Activated CD4-positive, alpha-beta T cell treated with anti-CD3 and anti-CD28 coated beads, Interleukin-2, amount 50 U/mL, for 16 hours (primary cell): Measurements from ENCODE around the gene OMP.
A peak's percentile ranks its signal among the peaks of the same experiment; 100 is the strongest.

Experiments used
- DNase-seq: peaks from one replicate; pipeline ENCODE4 v3.0.0-alpha.2; 2020

OMP gene

DNA sequence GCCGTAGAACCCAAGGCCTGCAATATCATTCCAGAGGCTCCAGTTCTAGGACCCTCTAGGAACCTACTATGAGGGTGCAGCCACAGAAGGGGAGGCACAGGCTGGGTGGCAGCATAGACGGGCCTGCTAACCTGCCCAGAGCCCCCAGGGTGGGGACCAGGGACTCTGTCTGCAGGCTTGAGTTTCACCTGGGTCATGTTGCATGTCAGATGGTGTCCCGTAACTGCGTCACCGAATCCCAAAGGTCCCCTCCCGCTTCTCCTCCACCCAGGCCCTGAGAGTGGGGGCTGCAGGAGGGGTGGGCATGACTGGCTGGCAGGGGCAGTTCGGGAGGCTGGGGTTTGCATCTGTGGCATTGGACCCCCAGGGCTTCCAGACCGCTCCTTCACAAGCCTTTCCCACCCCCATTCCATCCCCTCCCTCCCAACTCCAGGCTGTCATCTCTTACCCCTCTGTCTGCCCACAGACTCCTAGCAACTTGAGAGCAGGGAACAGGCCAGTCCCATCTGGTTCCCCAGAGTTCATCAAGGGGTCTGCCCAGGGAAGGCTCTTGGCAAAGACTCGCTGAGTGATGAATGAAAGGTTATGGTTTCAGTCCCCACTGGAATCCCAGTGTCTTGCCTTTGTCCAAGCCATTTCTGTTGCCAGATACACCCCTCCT lies 41.7 kb downstream of the OMP start:
- no peak for DNase-seq

DNA sequence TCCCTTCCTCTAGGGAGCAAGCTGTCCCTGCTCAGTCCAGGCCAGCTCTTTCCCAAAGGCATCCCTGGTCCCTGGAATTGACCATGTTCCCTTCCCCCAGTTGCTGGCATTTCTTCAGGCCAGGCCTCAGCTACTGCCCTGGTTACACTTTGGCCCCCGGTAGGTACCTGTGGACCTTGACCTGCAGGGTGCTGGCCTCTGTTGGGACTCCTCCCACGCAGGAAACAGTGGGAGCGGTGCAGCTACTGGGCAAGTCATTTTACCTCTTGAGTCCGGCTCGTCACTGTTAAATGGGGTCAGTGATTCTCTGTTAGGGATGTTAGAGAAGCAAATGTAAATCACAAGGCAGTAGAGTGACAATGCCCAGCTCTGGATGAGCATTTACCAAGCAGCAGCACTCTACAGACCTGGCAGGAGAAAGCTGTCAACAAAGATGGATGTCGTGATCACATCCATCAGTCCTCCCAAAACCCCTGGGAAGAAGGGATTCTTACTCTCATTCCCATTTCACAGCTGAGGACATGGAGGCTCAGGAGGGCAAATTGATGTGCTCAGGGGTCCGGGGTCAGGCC lies 42.3 kb downstream of the OMP start:
- no peak for DNase-seq

DNA sequence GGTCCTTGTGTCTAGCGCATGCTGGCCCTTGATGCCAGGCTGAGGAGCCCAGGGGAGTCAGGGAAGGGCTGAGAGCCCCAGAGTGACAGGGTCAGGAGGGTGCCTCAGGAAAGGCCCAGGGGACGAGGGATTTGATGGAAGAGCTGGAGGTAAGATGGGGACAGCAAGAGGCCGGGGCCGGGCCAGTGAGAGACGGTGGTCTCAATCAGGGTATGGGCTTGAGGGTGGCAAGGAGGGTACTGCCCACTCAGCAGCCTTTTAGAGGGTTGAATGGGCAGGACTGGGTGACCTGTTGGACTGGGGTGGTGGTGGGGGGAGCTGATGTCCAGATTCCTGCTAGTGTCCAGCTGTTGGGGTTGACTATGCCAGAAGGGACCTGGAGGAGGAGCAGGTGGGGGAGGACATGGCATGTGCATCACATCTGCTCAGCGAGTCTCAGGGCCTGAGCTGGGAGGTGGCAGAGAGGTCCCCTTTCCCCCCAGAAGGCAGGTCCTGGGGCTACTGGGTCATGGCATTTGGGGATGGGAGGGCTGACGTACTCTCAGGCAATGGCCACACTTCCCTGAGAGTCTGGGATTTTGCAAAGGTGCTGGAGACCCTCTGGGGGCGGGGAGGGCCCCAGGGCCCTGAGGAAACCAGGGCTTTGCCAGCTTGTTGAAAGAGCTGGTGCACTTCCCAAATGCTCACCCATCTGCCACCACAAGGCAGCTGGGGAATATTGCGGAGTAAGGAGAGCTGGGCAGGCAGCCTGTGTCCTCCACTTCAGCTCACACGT lies 43.8 kb downstream of the OMP start:
- DNase-seq = no peak

DNA sequence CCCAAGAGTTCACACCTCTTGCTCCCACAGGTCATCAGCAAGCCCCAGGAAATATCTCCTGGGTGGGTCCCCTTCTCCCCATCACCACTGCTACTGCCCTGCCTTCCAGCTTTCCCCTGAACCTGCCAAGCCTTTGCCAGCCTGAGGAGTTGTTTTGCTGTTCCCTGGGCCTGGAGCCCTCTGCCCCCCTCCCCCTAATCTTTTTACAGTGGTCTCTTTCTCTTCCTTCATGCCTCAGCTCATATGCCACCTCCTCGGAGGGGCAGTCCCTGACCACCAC lies 44.3 kb downstream of the OMP start:
- DNase-seq = no peak

DNA sequence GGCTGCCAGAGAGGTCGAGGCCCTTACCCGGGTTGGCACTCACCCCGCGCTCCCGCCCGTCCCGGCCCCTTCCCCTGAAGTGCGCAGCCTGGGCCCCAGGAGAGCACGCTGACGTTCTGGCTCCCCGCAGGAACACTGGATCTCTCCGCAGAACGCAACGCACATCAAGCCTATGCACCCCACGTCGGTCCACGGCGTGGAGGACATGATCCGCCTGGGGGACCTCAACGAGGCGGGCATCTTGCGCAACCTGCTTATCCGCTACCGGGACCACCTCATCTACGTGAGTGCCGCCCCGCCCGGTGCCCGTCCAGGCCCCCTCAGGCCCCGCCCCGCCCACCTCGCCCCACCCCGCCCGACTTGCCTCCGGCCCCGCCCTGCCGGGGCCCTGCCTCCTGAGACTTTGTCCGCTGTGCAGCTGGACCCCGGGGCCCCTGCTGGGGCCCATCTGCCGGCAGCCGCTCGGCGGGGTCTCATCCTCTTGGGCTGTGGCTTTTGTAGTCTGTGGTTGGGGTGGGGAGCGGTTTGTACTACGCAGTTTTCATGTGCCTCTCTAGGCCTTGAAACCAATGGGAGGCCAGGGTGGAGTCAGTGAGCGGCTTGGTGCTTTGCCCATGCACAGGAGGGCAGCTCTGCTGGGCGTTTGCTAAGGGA lies 45.2 kb downstream of the OMP start:
- peak; percentile 28 for DNase-seq

DNA sequence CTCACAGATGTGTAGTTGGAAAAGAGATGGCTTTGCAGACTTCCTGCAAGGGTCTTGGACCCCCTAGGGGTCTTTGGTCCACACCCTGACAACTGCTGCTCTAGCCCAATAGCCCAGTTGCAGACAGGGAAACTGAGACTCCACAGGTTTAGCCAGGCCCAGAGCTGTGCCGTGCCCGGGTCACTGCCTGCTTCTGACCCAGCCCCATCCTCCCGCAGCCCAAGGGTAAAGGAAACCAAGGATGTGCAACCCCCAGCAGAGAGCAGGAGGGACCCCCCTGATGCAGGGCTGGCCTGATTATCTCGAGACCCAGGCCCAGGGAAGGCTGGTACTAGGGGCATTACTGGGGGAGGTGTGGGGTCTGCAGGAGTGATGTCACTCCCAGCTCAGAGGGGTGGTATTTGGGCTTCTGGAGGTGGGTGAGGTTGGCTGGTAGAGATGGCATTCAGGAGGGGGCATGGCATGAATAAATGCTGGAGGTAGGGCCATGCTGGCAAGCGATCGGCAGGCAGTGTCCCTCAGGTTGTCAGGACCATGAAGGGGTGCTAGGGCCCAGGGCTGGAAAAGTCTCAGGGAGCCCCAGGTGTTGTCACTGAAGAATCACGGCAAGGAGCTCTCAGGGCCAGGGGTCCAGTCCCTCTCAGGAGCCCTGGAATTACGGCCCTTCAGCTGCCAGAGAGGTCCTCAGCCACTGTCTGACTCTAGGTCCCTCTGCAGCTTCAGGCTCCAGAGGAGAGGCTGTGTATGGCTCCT lies 46.5 kb downstream of the OMP start:
- no peak for DNase-seq

DNA sequence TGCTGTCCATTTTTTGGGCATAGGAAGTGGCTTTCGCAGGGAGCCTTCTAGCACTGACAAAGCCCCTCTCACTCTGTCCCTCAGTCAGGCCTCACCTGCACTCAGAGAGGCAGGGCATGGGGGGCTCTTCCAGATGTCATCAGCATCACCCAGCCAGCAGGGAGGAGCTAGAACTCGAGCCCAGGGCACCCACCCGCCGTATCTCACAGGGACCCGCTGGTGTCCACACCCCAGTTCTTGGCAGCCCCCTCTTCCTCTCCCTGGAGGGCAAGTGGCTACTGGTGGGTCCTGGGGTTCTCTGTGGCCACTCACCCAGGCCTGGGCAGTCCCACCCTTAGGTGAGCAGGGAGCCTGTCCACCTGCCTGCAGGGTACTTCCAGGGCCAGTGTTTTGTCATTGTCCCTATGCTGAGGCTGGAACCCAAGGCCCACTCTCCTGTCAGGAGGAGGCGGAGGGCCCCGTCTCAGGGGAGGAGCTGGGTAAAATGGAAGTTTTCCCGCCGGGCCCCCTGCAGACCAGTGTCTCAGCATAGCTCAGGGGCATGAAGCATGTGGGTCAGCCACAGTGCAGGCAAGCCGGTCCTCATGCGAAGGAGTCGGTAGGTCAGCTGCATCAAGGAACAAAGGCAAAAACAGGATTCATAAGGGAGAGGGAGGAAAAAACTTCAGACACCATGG lies 47.2 kb downstream of the OMP start:
- no peak for DNase-seq

DNA sequence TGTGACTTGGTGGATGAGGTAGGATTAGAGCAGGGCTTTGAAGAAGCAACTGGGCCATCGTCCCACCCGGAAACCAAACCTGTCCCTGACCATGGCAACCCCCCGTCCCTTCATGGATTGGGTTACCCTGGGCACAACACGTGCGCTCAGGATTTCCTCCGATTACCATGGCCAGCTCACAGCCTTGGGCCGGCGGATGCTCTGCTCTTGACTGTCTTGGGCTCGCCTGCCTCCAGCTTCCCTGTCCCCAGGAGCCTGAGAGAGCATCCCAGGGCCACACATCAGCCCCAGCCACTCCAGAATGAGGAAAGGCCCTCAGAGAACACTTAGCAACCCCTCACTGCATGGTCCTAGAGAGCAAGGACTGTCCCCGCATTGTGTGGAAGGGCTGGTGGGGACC lies 48.2 kb downstream of the OMP start:
- no peak for DNase-seq

DNA sequence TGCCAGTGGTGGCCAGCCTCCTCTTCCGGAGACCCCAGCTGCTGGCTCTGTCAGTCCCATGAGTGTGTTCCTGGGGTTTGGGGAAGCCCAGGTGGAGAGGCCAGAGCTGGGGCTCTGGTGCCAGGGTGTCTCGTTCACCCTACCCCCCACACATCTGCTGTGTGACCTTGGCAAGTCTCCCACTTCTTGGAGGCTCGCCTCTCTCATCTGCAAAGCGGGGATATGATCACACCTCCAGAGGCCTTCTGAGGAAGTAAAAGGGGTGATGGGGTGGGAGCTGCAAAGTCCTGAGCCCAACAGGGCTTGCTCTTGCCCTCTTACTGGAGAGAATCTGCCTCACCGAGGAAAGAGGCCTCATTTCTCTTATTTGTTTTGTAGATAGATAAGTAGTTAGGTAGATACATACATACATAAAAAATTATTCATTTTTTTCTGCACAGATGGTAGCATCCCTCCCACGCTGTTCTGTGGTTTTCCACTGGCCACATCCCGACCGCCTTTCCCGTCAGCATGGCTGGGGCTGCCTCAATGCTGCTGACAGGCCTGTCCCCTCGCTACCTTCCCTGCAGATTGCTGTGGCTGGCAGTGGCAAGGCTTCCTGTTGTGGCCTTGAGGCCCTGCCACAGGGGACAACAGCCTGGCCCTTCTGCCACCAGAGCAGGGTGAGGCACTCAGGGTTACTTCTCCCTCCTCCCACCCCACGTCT lies 49.3 kb downstream of the OMP start:
- peak; percentile 71 for DNase-seq

DNA sequence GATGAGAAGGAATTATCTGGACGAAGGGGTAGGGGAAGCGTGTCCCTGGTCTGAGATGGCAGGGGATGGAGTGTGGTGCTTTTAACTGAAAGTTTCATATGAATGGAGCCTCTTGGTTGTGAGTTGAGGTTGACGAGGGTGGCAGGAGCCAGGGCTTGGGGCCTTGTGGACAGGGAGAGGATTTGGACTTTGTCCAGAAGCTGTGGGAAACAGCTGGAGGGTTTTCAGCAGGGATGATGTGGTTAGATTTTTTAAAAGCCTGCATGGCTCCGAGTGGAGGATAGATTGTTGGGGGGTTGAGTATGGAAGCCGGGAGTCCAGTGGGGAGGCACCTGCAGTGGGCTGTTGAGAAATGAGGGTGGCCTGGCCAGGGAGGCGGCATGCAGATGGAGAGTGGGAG lies 50.2 kb downstream of the OMP start:
- DNase-seq = no peak
